ENCODE measurements around the gene LLGL1. TPM values are rescaled to one million over a fixed set of nuclear protein-coding genes. Genes with fewer than 3 reads are reported as not detected.

LLGL1 gene
- total and polyA plus RNA-seq, 10 of the 15 experiments (the other 5 are each of a cell fraction or from before 2014, with no cell fraction given) = 0.02 to 9.2 (median 2.5) TPM

DNA sequence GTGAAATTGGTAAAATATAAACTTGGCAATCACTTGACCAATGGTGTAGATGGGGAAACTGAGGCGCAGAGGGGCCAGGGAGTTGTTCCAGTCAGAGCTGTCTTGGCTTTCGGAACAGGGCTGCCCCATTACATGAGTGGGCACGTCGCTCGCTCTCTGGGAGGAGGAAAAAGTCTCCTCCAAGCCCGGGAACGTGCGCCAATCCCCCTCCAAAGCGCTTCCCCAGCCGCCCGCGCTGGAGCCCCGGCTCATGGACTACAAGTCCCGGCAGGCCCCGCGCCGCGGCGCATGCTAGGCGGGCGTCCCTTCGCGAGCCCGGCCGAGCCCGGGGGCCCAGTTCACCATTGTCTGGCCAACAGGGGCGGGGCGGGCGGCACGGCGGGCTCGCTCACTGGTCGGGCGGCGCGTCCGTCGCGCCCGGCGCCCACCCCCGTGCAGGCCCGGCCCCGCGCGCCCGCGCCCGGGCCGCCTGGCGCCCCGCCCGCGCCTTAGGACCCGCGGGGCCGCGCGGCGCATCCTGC lies at the start of gene LLGL1 (continued):
- TF ChIP-seq, protein P1, sequence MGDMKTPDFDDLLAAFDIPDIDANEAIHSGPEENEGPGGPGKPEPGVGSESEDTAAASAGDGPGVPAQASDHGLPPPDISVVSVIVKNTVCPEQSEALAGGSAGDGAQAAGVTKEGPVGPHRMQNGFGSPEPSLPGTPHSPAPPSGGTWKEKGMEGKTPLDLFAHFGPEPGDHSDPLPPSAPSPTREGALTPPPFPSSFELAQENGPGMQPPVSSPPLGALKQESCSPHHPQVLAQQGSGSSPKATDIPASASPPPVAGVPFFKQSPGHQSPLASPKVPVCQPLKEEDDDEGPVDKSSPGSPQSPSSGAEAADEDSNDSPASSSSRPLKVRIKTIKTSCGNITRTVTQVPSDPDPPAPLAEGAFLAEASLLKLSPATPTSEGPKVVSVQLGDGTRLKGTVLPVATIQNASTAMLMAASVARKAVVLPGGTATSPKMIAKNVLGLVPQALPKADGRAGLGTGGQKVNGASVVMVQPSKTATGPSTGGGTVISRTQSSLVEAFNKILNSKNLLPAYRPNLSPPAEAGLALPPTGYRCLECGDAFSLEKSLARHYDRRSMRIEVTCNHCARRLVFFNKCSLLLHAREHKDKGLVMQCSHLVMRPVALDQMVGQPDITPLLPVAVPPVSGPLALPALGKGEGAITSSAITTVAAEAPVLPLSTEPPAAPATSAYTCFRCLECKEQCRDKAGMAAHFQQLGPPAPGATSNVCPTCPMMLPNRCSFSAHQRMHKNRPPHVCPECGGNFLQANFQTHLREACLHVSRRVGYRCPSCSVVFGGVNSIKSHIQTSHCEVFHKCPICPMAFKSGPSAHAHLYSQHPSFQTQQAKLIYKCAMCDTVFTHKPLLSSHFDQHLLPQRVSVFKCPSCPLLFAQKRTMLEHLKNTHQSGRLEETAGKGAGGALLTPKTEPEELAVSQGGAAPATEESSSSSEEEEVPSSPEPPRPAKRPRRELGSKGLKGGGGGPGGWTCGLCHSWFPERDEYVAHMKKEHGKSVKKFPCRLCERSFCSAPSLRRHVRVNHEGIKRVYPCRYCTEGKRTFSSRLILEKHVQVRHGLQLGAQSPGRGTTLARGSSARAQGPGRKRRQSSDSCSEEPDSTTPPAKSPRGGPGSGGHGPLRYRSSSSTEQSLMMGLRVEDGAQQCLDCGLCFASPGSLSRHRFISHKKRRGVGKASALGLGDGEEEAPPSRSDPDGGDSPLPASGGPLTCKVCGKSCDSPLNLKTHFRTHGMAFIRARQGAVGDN (IDR thresholded peaks at IDR 0.05) = no peak
- TF ChIP-seq TCF3 (IDR thresholded peaks at IDR 0.05; ENCODE audit: borderline replicate concordance, insufficient read depth, low read depth, low read length) = no peak
- TF ChIP-seq JUNB (IDR thresholded peaks at IDR 0.05) = no peak
- TF ChIP-seq RAD21 (IDR thresholded peaks at IDR 0.05; ENCODE audit: insufficient read depth, low read depth, low read length) = no peak

DNA sequence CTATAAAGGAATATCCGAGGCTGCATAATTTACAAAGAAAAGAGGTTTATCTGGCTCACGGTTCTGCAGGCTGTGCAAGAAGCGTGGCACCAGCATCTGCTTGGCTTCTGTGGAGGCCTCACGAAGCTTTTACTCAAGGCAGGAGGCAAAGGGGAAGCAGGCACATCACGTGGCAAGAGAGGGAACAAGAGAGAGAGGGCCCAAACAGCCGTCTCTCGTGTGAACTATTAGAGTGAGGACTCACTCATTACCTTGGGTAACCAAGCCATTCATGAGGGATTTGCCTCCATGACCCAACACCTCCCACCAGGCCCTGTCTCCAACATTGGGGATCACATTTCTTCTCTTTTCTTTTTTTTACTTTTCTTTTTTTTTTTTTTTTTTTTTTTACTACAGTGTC lies 49.3 kb upstream of the LLGL1 start:
- Histone ChIP-seq H3K79me2 (ENCODE audit: control insufficient read depth, insufficient read depth, low read length) (no peaks in the 10 kb centered on the region), H3K4me3 (no peak overlapping the region), H2AFZ (ENCODE audit: control insufficient read depth, low read depth, low read length) (peak overlapping the region; percentile 19; the same call in 1 of the 2 replicates), H3K4me2 (ENCODE audit: control insufficient read depth, insufficient read depth) (no peak overlapping the region), H3K27ac (ENCODE audit: control insufficient read depth, insufficient read depth) (no peak overlapping the region), H3K9ac (ENCODE audit: control insufficient read depth, insufficient read depth, low read length) (no peak overlapping the region), H3K4me1 (ENCODE audit: control insufficient read depth, insufficient read depth, low read length) (peaks cover 7% of the 10 kb centered on the region), H3K36me3 (ENCODE audit: control insufficient read depth in 2 of 2, insufficient read depth in 2 of 2, low read length in 1 of 2) (no peaks in the 10 kb centered on the region), H4K20me1 (ENCODE audit: control insufficient read depth, insufficient read depth) (no peaks in the 10 kb centered on the region), H3K9me3 (replicated peaks; ENCODE audit: control insufficient read depth, insufficient read depth, low read length) (no peaks in the 10 kb centered on the region), H3K27me3 (replicated peaks in 1 of 2; ENCODE audit: control insufficient read depth in 2 of 2, insufficient read depth in 2 of 2, low read length in 1 of 2) (no peaks in the 10 kb centered on the region)
- intact Hi-C loops (cut with micrococcal nuclease; ENCODE audit: unreplicated experiment) (no loop called here), in situ Hi-C loops (cut with MboI) (no loop called here)
- DNase-seq (ENCODE audit: low read depth, low spot score) = no peak
- RAD21 ChIA-PET (ENCODE audit: unreplicated experiment) = no interaction called here
- WGBS (ENCODE audit: insufficient coverage, insufficient replicate concordance, low lambda C conversion rate, missing lambda C conversion rate) = 41% methylated on average over 7 of the region's 7 CpGs
- peak; percentile 51; the same call in 2 of the 3 replicates for ATAC-seq
- POLR2A ChIA-PET = no interaction called here
- SMC1A ChIA-PET (ENCODE audit: uncharacterized antibody, unreplicated experiment) = interaction anchor here (1.0 to 1.5 kb wide), 2 partner anchors 10 kb away, joined by 3 read pairs; no protein-coding TSS in a partner anchor
- BruUV-seq (replicated peaks) = no TSS peak
- no peak for TF ChIP-seq SREBF2 (IDR thresholded peaks at IDR 0.05; ENCODE audit: low read length)
- TF ChIP-seq ATF7 (IDR thresholded peaks at IDR 0.05; ENCODE audit: low read depth) = no peak
- TF ChIP-seq KAT2A (conservative IDR thresholded peaks at IDR 0.05; ENCODE audit: control insufficient read depth, low read depth, low read length) = no peak
- TF ChIP-seq, protein P2, sequence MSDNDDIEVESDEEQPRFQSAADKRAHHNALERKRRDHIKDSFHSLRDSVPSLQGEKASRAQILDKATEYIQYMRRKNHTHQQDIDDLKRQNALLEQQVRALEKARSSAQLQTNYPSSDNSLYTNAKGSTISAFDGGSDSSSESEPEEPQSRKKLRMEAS (IDR thresholded peaks at IDR 0.05; ENCODE audit: low read depth, low read length) = peak; percentile 45; the same call in 1 of the 2 replicates
- no peak for TF ChIP-seq KLF5 (IDR thresholded peaks at IDR 0.05; ENCODE audit: partially characterized antibody)
- TF ChIP-seq SMARCA5 (IDR thresholded peaks at IDR 0.05) = no peak
- TF ChIP-seq BHLHE40 (IDR thresholded peaks at IDR 0.05; ENCODE audit: borderline replicate concordance in 1 of 2, low read depth in 2 of 2, low read length in 1 of 2) = peak in 1 of 2 experiments; percentile 36; a peak in 1 of 4 replicates
- peak; percentile 66 for TF ChIP-seq RAD51 (IDR thresholded peaks at IDR 0.05)
- TF ChIP-seq, protein P1 (IDR thresholded peaks at IDR 0.05) = peak; percentile 88
- FAIRE-seq = no peak
- CTCF ChIA-PET = interaction anchor here (1.9 kb wide), 1 partner anchor 10 kb away, joined by 4 read pairs; no protein-coding TSS in a partner anchor

All from GM12878 (cell line).